ENCODE measurements around the gene LRSAM1.

Gene LRSAM1

GRCh38 chr9:127537792-127538191 lies 86.5 kb downstream of the LRSAM1 start:
- no peak for DNase-seq

GRCh38 chr9:127538849-127539258 lies 87.5 kb downstream of the LRSAM1 start:
- DNase-seq, result no peak

- DNase-seq, result no peak
These were observed 88.1 kb downstream of the LRSAM1 start for GRCh38 chr9:127539259-127539981.

- no peak for DNase-seq
These were observed 88.8 kb downstream of the LRSAM1 start for GRCh38 chr9:127539982-127540663.

GRCh38 chr9:127540664-127541041 lies 89.3 kb downstream of the LRSAM1 start:
- no peak for DNase-seq

GRCh38 chr9:127541176-127541575 lies 89.9 kb downstream of the LRSAM1 start:
- DNase-seq, result no peak

- no peak for DNase-seq
These were observed 90.6 kb downstream of the LRSAM1 start for GRCh38 chr9:127541865-127542264.

- DNase-seq, result no peak
These were observed 91.9 kb downstream of the LRSAM1 start for GRCh38 chr9:127543221-127543620.

GRCh38 chr9:127543973-127544533 lies 92.7 kb downstream of the LRSAM1 start:
- DNase-seq, result no peak

- no peak for DNase-seq
These were observed 94.2 kb downstream of the LRSAM1 start for GRCh38 chr9:127545196-127546124.

- DNase-seq, result no peak
These were observed 95.0 kb downstream of the LRSAM1 start for GRCh38 chr9:127546125-127546832.

- DNase-seq, result no peak
These were observed 97.1 kb downstream of the LRSAM1 start for GRCh38 chr9:127548352-127548881.

- no peak for DNase-seq
These were observed 97.9 kb downstream of the LRSAM1 start for GRCh38 chr9:127549218-127549617.

- no peak for DNase-seq
These were observed 98.4 kb downstream of the LRSAM1 start for GRCh38 chr9:127549751-127550150.

- no peak for DNase-seq
These were observed 99.0 kb downstream of the LRSAM1 start for GRCh38 chr9:127550282-127550681.

- no peak for DNase-seq
These were observed 99.4 kb downstream of the LRSAM1 start for GRCh38 chr9:127550751-127551150.

All from activated CD4-positive, alpha-beta T cell treated with anti-CD3 and anti-CD28 coated beads, Interleukin-2, amount 50 U/mL, for 48 hours (primary cell).